Non-pigmented ciliary epithelial cell (primary cell): ENCODE measurements around the gene ZNF804A.
"Not testable (repeated sequence)": the region's sequence is repeated elsewhere in the genome, so short reads cannot be mapped to it uniquely, and the experiment has no call there.

Source experiments
- DNase-seq: peaks from one replicate; pipeline ENCODE4 v3.0.0-alpha.2; 2010; ENCODE audit warnings: low read depth

The ZNF804A gene

DNA sequence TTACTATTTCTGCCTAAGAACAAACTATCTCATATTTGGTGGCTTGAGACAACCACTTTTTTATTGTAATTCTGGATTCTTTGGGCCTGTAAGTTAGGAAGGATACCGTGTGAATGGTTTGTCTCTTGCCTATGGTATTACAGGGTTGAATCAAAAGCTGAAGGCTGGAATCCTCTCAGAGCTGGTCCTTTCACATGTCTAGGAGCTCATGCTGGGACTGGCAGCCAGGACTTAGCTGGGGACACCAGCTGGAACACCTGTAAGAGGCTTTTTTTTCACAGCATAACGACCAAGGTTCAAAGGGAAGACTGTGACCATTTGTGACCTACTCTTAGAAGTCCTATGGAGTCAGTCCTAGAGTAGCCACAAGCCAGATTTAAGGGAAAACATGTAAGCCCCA, 226.3 kb downstream of the ZNF804A start:
- DNase-seq = no peak

DNA sequence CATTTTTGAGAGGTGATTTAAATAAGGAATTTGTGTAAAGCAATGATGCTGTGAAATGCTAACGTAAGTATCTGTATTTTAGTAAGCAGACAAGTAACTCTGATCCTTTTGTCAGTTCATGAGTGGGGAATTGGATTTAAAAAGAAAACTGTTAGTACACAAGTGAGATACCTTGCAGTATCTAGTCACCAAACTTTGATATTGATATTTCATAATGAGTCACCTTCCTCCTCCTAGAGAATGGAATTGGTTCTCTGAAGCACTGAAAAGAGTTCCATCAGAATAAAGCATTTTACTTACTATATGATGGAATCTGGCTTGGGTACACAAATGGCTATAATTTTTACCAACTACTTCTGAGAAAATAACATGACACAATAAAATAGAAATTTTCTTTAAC, 232.2 kb downstream of the ZNF804A start:
- DNase-seq = no peak

DNA sequence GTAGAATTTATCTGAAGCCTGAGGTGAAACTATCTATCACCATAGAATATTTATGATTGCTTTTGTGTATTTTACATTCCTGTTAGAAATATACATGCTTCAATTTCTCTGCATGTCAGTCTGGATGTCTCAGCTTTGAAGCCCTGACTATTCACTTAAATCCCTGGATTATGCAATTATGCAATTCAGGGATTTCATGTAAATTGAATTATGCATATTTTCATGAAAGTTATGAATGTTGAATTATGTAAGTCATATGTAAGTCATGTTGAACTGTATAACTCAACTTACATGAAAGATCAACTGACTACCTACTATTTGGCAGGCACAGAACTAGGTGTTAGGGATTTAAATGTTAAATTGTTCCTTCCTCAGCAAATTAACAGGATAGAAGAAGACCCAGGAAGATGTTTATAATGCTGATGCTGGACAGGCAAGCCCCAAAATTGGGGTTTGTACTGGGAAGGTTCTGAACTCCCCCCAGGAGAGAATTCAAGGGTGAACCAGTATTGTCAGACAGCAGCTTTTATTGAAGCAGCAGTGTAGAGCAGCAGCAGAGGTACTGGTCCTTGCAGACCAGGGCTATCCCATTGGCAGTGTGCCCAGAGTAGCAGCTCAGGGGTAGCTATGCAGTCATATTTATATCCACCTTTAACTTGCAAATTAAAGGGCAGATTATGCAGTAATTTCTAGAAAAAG, 236.5 kb downstream of the ZNF804A start:
- no peak for DNase-seq

DNA sequence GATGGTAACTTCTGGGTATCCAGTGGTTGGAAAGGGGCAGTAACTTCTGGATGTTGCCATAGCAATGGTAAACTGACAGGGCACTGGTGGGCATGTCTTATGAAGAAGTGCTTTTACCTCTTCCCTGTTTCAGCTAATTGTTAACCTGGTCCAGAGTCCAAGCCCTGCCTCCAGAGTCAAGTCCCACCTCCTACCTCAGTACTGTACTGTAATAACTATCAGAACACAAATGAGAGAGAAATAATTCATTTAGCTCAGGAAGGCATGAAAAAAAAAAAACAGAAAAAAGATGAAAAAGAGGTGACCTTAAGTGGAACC, 237.0 kb downstream of the ZNF804A start:
- no peak for DNase-seq

DNA sequence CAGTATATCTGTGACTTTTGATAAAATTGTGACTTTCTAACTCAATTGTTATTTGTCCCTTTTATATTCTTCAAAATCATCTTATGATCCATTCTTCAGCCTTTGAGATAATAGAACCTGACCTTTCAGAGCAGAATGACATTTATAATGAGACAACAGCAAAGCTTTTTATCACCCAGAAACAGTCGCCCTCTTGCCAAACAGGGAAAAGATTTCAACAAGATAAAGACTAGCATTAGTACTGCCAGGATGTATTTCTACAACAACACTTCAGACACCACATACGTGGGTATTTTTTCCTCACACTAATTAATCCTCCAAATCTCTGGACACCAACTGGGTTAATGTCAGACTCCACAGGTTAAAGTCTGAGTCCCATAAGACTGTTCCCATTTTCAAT, 249.0 kb downstream of the ZNF804A start:
- no peak for DNase-seq

DNA sequence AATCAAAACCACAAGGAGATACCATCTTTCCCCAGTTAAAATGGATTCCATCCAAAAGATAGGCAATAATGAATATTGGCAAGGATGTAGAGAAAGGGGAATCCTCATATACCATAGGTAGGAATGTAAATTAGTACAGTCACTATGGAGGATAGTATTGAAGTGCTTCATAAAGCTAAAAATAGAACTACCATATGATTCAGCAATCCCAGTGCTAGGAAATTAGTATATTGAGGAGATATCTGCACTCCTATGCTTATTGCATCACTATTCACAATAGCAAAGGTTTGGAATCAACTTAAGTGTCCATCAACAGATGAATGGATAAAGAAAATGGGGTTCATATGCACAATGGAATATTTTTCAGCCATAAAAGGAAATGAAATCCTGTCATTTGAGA, 251.2 kb downstream of the ZNF804A start:
- DNase-seq = no peak

DNA sequence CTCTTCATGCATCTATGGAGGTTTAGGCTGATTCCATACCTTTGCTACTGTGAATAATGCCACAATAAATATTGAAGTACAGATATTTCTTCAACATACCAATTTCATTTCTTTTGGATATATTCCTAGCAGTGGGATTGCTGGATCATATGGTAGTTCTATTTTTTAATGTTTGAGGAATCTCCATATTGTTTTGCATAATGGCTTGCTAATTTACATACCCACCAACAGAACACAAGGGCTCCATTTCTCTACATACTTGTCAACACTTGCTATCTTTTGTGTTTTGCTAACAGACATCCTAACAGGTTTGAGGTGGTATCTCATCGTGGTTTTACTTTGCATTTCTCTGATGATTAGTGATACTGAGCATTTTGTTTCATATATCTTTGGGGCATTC, 253.2 kb downstream of the ZNF804A start:
- DNase-seq = no peak

DNA sequence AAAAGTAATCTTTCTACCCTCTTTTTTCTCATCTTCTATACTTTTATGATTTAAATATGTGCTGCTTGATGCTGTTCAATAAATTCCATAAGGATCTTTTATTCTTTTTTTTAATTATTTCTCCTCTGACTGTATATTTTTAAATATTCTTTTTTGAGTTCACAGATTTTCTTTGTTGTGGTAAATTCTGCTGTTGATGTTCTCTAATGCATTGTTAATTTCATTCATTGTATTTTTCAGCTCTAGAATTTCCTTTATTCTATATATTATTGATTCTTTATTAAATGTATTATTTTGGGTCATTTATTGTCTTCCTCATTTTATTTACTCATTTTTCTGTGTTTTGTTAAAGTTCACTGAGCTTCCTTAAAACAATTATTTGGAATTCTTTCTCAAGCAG, 260.9 kb downstream of the ZNF804A start:
- DNase-seq = no peak

DNA sequence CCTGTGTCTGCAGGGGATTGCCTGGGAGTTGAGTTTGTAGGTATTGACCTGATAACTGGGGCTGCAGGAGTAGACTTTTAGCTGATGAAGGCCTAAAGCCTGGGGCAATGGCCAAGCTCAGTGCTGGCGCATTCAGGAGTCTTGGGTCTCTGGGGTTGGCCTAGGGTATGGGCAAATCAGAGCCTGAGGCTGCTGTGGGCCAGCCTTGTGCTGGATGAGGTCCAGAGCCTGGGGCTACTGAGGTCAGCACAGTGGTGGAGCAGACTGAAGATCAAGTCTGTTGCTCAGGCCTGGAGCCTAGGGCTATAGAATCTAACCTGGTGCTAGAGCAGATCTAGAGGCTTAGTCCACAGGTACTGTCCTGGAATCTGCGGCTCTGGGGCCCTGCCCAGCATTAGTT, 262.4 kb downstream of the ZNF804A start:
- no peak for DNase-seq

DNA sequence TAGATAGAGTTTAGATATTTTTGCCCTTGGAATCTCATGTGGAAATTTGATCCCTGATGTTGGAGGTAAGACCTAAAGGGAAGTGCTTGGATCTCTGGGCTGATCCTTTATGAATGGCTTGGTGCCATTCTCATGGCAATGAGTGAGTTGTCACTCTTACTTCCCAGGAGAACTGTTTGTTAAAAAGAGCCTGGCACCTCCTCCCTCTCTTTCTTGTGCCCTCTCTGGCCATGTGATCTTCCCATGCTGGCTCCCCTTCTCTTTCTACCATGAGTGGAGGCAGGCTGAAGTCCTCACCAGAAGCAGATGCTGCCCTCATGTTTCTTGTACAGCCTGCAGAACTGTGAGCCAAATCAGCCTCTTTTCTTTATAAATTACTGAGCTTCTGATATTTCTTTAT, 276.9 kb downstream of the ZNF804A start:
- DNase-seq = no peak

DNA sequence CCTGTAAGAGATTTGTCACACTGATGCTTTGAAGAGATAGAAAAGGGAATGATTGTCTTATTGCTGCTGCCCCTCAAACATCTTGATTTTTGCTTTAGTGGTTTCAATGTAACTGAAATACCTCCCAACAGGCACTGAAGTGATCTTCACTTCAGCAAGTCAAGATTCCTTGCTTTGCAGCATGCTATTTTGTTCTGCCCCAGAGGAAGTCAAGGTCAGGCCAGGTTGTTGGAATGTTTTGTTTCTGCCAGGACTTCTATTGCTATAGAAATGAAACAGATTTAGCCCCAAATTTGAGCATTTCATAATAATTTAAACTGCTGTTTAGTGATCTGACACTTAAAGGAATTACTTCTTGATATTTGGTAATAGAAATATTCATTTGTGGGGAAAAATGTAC, 277.6 kb downstream of the ZNF804A start:
- no peak for DNase-seq

DNA sequence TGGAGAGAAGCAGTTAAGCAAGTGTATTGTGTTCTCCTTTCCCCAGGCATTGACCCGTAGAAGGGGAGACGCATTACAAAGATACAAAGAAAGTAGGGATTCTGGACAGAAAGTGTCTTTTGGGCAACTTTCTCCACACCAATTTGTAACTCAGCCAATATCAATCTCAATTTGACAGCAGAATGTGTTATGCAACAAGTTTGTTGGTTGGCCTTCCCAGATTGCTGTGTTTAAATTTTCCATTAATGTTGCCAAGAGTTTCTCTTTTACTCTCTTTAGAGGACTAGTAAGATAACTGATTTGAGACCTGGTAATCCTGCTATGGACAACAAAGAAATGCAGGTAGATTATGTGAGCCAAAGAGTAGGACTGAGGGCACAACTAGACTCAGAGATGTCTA, 279.6 kb downstream of the ZNF804A start:
- DNase-seq = no peak

DNA sequence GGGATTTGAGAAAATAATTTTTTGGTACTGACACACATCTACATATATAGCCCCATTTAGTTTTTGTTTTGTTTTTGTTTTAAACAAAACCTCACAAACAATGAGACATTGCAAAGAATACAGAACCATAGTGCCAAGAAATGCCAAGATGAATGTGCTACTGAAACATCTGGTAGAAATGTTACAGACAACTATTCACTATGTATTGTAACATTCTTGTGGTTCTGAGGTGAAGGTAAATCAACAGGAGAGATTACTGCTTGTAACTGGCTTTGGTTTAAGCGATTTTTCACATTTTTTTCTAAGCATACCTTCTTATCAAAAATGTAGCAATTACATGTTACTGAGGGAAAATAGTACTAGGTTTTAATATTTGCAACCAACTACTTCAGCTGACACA, 281.3 kb downstream of the ZNF804A start:
- peak; percentile 47 for DNase-seq

DNA sequence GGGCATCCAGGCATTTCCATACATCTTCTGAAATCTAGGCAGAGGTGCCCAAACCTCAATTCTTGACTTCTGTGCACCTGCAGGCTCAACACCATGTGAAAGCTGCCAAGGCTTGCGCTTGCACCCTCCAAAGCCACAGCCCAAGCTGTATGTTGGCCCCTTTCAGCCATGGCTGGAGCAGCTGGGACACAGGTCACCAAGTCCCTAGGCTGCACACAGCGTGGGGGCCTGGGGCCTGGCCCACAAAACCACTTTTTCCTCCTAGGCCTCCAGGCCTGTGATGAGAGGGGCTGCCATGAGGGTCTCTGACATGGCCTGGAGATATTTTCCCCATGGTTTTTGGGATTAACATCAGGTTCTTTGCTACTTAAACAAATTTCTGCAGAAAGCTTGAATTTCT, 288.3 kb downstream of the ZNF804A start:
- not testable (repeated sequence) for DNase-seq

DNA sequence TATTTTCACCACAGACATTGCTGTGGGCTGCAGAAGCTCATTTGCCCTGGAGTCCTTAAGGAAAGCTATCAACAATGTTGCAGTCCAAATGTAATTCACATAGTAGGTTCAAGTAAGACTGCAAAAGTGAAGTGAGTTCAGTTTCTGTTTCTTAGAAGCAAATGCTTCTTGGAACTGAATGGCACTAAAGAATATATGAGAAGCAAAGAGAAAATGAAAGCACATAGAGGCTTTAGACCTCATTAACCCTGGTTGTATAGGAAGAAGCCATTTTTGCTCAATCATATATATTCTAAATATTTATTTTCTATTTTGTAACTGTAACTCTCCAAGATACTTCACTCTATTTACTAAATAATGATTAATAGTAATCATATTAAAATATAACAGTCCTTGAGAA, 292.0 kb downstream of the ZNF804A start:
- DNase-seq = no peak

DNA sequence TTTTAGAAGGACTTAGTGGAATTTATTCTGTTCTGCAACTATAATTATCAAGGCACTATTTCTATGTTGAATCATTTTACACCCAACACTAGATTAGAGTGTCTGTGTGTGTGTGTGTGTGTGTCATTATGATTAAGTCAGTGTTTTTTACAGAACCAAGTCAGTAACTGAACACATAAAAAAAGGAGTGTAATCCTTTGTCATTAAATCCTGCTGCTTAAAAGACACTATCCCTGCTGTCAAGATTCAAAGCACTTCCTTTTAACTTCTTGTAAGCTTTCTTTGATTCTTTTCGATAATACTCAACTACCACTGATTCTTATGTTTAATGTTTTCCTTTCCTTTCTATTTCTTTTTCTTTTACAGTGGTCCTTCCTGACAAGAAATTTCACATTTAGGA, 306.7 kb downstream of the ZNF804A start:
- no peak for DNase-seq

DNA sequence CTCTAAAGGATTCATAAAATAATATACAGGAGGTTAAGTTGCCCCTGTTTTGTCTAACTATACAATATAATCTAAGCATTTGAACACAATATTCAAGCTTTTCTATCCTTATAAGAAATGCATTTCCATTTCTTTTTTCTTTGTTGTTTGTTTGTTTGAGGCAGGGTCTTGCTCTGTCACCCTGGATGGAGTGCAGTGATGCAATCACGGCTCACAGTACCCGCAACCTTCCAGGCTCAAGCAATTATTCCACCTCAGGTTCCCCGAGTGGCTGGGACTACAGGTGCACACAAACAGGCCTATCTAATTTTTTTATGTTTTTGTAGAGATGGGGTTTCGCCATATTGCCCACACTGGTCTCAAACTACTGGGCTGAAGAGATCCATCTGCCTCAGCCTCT, 307.8 kb downstream of the ZNF804A start:
- DNase-seq = no peak

DNA sequence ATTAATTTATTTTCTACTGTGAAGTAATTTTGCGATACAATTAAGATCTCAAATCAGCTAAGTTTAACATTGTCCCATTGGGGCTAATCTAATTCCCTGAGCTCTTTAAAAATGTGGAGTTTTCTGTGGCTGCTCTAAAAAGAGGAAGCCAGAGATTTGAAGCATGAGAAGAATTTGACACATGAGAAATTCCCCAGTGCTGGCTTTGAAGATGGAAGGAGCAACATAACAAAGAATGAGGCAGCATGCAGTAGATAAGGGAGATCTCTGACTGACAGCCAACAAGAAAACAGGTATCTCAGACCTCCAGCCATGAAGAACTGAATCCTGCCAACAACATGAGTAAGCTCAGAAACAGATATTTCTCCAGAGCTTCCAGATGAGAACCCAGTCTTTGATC, 308.4 kb downstream of the ZNF804A start:
- DNase-seq = no peak

DNA sequence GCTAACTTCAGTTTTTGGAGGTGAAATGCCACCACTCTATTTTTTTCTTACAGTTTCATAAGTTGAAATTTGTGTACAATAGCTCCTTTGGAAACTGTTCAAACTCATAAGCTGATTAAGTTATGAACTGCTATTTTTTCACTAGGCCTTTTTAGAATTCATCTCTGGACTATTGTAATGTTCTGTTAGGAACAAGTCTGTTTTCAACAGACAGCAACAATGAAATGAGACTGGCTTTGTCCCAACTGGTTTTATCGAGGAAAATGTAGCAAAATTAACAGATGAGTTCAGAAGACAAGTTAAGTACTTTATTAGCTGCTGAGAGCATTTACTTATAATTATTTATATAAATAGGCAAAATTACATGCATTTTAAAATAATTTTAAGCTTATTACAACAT, 310.6 kb downstream of the ZNF804A start:
- no peak for DNase-seq

DNA sequence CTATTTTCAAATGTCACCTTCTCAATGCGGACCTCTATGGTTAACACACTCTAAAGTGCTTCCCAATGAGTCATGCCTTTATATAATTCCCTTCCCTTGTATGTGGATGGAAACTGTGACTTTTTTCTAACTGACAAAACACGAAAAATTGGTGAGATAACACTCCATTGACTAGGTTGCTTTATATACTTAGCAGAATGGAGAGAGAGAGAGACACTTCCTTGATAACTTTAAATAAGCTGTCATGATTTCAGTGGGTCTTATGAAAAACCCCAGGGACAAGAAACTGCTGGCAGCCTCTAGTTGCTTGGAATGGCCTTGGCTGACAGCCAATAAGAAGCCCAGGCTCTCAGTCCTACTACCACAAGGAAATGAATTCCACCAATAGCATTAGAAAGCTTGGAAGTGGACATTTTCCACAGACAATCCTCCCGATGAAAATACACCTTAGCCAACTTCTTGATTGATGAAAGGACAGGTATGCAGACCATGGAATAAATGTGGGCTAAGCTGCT, 322.2 kb downstream of the ZNF804A start:
- no peak for DNase-seq

DNA sequence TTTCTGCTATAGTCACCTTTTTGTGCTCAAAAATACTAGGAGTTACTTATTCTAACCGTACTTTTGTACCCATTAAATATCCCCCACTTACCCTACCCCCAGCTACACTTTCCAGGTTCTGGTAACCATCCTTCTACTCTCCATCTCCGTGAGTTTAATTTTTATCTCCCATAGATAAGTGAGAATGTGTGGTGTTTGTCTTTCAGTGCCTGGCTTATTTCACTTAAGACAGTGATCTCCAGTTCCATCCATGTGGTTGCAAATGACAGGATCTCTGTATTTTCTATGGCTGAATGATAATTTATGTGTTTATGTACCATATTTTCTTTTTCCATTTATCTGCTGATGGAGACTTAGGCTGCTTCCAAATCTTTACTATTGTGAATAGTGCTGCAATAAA, 323.3 kb downstream of the ZNF804A start:
- DNase-seq = no peak

DNA sequence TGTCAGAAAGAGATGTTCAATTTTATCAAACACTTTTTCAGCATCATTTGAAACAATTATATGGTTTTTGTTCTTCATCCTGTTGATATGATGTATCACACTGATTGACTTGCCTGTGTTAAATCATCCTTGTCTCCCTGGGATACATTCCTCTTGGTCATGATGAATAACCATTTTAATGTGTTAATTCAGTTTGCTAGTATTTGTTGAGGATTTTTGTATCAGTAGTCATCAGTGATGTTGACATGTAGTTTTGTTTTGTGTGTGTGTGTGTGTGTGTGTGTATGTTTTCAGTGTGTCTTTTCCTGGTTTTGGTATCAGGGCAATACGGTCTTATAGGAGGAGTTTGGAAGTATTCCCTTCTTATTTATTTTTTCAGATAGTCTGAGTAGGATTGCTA, 325.4 kb downstream of the ZNF804A start:
- no peak for DNase-seq

DNA sequence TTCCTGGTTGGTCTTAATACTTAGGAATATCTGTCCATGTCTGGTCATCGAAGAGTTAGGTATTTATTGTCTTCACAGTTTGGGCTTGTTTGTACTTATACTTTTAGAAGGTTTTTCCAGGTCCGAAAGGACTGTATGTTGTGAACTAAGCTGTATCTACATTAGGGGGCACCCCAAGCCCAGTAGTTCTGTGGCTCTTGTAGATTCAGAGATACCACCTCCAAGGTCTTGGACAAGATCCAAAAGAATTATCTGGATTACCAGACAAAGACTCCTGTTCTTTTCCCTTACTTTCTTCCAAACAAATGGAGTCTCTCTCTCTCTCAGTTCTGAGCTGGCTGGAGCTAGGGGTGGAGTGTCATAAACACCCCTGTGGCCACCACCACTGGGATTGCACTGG, 328.7 kb downstream of the ZNF804A start:
- no peak for DNase-seq

DNA sequence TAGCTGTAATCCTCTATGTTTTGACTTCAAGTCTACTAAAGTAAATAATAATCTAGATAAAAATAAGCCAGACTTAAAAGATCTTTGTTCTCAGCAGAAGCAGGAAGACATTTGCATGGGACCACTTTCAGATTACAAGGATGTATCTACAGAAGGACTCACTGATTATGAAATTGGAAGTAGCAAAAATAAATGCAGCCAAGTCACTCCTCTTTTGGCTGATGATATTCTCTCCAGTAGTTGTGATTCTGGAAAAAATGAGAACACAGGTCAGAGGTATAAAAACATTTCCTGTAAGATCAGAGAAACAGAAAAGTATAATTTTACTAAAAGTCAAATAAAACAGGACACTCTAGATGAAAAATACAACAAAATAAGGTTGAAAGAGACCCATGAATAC, 338.4 kb downstream of the ZNF804A start:
- no peak for DNase-seq
